HepG2 (cell line): ENCODE results near the gene TFRC. TPM values are rescaled to one million over a fixed set of nuclear protein-coding genes. Genes with fewer than 3 reads are reported as not detected.

ENCODE experiments used
- AKNA ChIP-seq: sonication (generic); formaldehyde crosslinking; IDR thresholded peaks from 2 replicates; pipeline ENCODE4 v1.4.0; 2020; ENCODE audit warnings: missing genetic modification reagents, borderline replicate concordance
- IKZF5 ChIP-seq: IDR thresholded peaks from 2 replicates; pipeline ENCODE4 v1.6.1; 2018; ENCODE audit warnings: missing genetic modification reagents, mild to moderate bottlenecking, missing compliant biosample characterization
- JUN ChIP-seq: sonication (generic); formaldehyde crosslinking; IDR thresholded peaks from 2 replicates; pipeline ENCODE4 v1.4.0; 2020; ENCODE audit warnings: mild to moderate bottlenecking, missing genetic modification reagents
- MEIS1 ChIP-seq: sonication (generic); formaldehyde crosslinking; IDR thresholded peaks from 2 replicates; pipeline ENCODE4 v1.9.0; 2021; ENCODE audit warnings: mild to moderate bottlenecking, missing genetic modification reagents, moderate library complexity, borderline replicate concordance
- MIER2 ChIP-seq: IDR thresholded peaks from 2 replicates; pipeline ENCODE4 v1.6.1; 2016; ENCODE audit warnings: missing biosample characterization, missing genetic modification reagents
- REST ChIP-seq, 2 experiments: IDR thresholded peaks; 2 replicates each; pipeline ENCODE4 v1.6.1; 2011 to 2012; ENCODE audit warnings: low read length in 2 of 2, borderline replicate concordance in 1 of 2, low read depth in 1 of 2, mild to moderate bottlenecking in 1 of 2, moderate library complexity in 1 of 2
- SP140L ChIP-seq: sonication (generic); formaldehyde crosslinking; IDR thresholded peaks from 2 replicates; pipeline ENCODE4 v1.4.0; 2020; ENCODE audit warnings: missing genetic modification reagents, borderline replicate concordance
- THAP8 ChIP-seq: sonication (generic); formaldehyde crosslinking; IDR thresholded peaks from 2 replicates; pipeline ENCODE4 v1.5.1; 2020; ENCODE audit warnings: missing genetic modification reagents, mild to moderate bottlenecking, borderline replicate concordance
- WIZ ChIP-seq: sonication (generic); formaldehyde crosslinking; IDR thresholded peaks from 2 replicates; pipeline ENCODE4 v1.5.1; 2020; ENCODE audit warnings: mild to moderate bottlenecking, missing genetic modification reagents
- ZNF431 ChIP-seq: sonication (generic); formaldehyde crosslinking; IDR thresholded peaks from 2 replicates; pipeline ENCODE4 v1.9.0; 2022; ENCODE audit warnings: missing genetic modification reagents, low read depth, mild to moderate bottlenecking, borderline replicate concordance
- ZNF557 ChIP-seq: sonication (generic); formaldehyde crosslinking; IDR thresholded peaks from 2 replicates; pipeline ENCODE4 v1.4.0; 2020; ENCODE audit warnings: missing genetic modification reagents
- ZNF768 ChIP-seq: sonication (generic); formaldehyde crosslinking; IDR thresholded peaks from 2 replicates; pipeline ENCODE4 v1.4.0; 2020; ENCODE audit warnings: missing genetic modification reagents
- ZNF841 ChIP-seq: sonication (generic); formaldehyde crosslinking; IDR thresholded peaks from 2 replicates; pipeline ENCODE4 v1.8.1; 2023; ENCODE audit warnings: missing genetic modification reagents, borderline replicate concordance
- ZXDC ChIP-seq: sonication (generic); formaldehyde crosslinking; IDR thresholded peaks from 2 replicates; pipeline ENCODE4 v1.5.0; 2020; ENCODE audit warnings: mild to moderate bottlenecking, missing genetic modification reagents
- polyA plus RNA-seq, 8 experiments: library from polyadenylated mRNA; depleted of rRNA in 3 of 8; stranded (reverse) in 7 of 8; unstranded in 1 of 8; fragments of >200 nt; fragmentation: Illumina TruSeq in 4 of 8; extraction: Trizol in 4 of 8; gene quantifications; 2 replicates each; pipeline versions ENCODE4 v1.2.1 to v1.2.3, GENCODE V29; 2011 to 2016; ENCODE audit warnings: low read depth in 4 of 8, missing spikeins in 1 of 8, mixed read lengths in 1 of 8; ENCODE audit not compliant: insufficient read depth in 1 of 8
- total RNA-seq, 5 experiments: library from RNA; depleted of rRNA; stranded (reverse); fragments of >200 nt; fragmentation: Illumina TruSeq; extraction: Trizol; gene quantifications; 2 replicates each; pipeline ENCODE4 v1.2.3, GENCODE V29; 2016; ENCODE audit warnings: low read depth in 1 of 5

The TFRC gene
- total and polyA plus RNA-seq, 2 of the 13 experiments (the other 11 are each of a cell fraction or from before 2014, with no cell fraction given): 188 to 274 TPM

GRCh38 chr3:196081002-196081833, 672 bp downstream of the TFRC start (continued):
- TF ChIP-seq REST (IDR thresholded peaks at IDR 0.05; ENCODE audit: borderline replicate concordance in 1 of 2, low read depth in 1 of 2, low read length in 2 of 2) (peak in 1 of 2 experiments; percentile 82; a peak in 3 of 4 replicates), ZNF841 (peak; percentile 43; the same call in 1 of the 2 replicates), MIER2 (CRISPR knock-in tag) (0 out of 2 replicates have a peak, but pooled peaks have one; percentile 12), SP140L (CRISPR knock-in tag) (no peak), IKZF5 (CRISPR knock-in tag) (no peak; the same call in 1 of the 2 replicates), JUN (CRISPR knock-in tag) (0 out of 2 replicates have a peak, but pooled peaks have one; percentile 13), AKNA (no peak), ZNF557 (CRISPR knock-in tag) (no peak; the same call in 1 of the 2 replicates), ZNF768 (CRISPR knock-in tag) (no peak), WIZ (CRISPR knock-in tag) (no peak), ZNF431 (CRISPR knock-in tag) (0 out of 2 replicates have a peak, but pooled peaks have one; percentile 35), ZXDC (CRISPR knock-in tag) (no peak; the same call in 1 of the 2 replicates), THAP8 (CRISPR knock-in tag) (no peak), MEIS1 (CRISPR knock-in tag) (no peak)
